Testis (tissue), 2 donors: Measurements from ENCODE around the gene RUVBL2.

Experiments used
- CTCF ChIP-seq, 3 experiments: fragments of 450-650 bp in 2 of 3; fragments of 200-600 bp in 1 of 3; sonication (generic) in 1 of 3; IDR thresholded peaks; one replicate each; pipeline ENCODE4 v1.5.1; 2016 to 2019; ENCODE audit warnings: antibody characterized with exemption in 3 of 3, mild to moderate bottlenecking in 2 of 3, moderate library complexity in 1 of 3
- POLR2A ChIP-seq: fragments of 450-650 bp; IDR thresholded peaks from one replicate; pipeline ENCODE4 v1.6.1; 2017; ENCODE audit warnings: antibody characterized with exemption, mild to moderate bottlenecking, moderate library complexity

- no peak for TF ChIP-seq CTCF (IDR thresholded peaks at IDR 0.05)
- TF ChIP-seq POLR2A = no peak
Measured at GRCh38 chr19:48969276-48970138, 24.2 kb upstream of the RUVBL2 start.
